ENCODE measurements around the gene CYSRT1.

- TF ChIP-seq CTCF (conservative IDR thresholded peaks at IDR 0.05 in 1 of 2, IDR thresholded peaks at IDR 0.05 in 1 of 2; ENCODE audit: low read depth in 1 of 2, low read length in 2 of 2) (no peak), EZH2 (IDR thresholded peaks at IDR 0.05; ENCODE audit: low read length, missing control alignments) (no peak)
These were observed 37.9 kb downstream of the CYSRT1 start for GRCh38 chr9:137262909-137263285.

Data from fibroblast of lung (primary cell).